Glomerular endothelial cell (primary cell): ENCODE data around the gene EPN2. TPM values are rescaled to one million over a fixed set of nuclear protein-coding genes. Genes with fewer than 3 reads are reported as not detected.

Experiments used
- DNase-seq: peaks from one replicate; pipeline ENCODE4 v3.0.0-alpha.2; 2011; ENCODE audit warnings: low read depth, low spot score; ENCODE audit errors: extremely low read depth
- total RNA-seq: library from RNA; depleted of rRNA; stranded (reverse); fragments of >200 nt; gene quantifications from 2 replicates; pipeline ENCODE4 v1.2.3, GENCODE V29; 2015

Gene EPN2
- total RNA-seq, 1 donor from 2014 or later: 53.4 TPM

- DNase-seq: no peak
These were observed 70.4 kb downstream of the EPN2 start for GRCh38 chr17:19307521-19307920.

DNA sequence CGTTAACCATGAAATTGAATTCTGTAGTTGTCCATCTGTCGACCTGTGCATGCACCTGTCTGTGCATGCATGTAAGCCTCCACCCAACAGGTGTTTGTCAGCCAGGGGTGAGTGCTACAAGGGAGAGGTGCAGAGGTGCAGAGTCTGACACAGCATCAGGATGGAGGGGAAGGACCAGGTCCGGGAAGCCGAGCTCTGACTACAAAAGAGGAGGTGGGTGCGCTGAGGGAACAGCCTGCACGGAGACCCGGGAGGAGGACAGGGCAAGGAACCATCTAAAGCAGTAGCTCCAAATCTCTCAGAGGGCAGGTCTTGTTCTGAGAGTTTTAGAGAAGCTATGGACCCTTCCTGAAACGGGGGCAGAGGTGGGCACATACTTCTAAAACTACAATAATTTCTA, 71.2 kb downstream of the EPN2 start:
- no peak for DNase-seq

- no peak for DNase-seq
These were observed 72.5 kb downstream of the EPN2 start for GRCh38 chr17:19309701-19310100.

GRCh38 chr17:19310151-19310550, 73.0 kb downstream of the EPN2 start:
- DNase-seq: no peak

DNA sequence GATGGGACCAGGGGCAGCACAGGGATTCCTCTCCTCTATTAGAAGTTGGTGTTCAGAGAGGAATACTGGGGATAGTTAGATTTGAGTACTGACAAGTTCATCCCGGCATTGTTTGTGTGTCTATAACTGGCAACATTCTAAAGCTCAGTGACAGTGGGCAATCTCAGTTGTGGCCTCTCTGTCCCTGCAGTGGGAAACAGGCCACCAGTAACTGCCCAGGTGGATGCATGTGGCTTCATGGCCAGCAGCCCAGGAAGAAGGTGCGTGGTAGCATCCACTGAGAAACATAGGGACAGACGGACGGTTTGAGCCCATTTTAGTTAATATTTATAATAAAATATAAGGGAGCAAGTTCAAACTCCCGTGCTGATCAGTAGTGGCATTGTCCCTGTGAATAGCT, 73.8 kb downstream of the EPN2 start:
- no peak for DNase-seq

DNA sequence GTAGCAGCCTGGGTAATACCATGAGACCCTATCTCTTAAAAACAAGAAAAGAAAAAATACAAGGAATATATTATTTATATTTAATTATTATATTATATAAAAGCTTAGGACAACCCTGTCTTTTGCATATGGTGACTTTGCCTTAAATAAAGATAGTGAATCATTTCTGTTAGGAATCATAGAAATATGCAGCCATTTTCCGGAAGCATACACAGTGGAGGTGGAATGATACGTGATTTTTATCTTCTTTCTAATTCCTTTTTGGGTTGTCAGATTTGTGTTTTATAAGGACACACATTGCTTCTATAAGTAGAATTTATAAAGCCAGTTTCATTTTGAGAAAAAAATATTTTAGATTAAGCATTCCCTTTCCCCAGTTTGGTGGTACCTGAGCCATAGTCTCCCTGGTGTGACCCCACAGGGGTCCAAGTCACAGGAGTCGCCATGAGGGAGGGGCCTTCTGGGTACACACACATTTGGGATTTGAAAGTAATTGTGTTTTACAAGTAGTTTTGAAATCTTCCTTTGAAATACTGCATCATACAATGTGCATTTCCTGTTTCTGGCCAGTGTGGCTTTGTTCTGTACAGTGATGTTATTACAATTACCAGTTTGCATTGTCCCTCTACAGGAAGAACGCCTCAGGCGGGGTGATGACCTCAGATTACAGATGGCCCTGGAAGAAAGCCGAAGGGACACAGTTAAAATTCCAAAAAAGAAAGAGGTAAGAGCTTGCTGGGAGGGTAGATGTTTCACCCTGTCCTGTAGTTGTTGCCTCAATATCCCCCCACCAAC, 74.5 kb downstream of the EPN2 start:
- peak; percentile 45 for DNase-seq

GRCh38 chr17:19312406-19312805, 75.2 kb downstream of the EPN2 start:
- DNase-seq: no peak

DNA sequence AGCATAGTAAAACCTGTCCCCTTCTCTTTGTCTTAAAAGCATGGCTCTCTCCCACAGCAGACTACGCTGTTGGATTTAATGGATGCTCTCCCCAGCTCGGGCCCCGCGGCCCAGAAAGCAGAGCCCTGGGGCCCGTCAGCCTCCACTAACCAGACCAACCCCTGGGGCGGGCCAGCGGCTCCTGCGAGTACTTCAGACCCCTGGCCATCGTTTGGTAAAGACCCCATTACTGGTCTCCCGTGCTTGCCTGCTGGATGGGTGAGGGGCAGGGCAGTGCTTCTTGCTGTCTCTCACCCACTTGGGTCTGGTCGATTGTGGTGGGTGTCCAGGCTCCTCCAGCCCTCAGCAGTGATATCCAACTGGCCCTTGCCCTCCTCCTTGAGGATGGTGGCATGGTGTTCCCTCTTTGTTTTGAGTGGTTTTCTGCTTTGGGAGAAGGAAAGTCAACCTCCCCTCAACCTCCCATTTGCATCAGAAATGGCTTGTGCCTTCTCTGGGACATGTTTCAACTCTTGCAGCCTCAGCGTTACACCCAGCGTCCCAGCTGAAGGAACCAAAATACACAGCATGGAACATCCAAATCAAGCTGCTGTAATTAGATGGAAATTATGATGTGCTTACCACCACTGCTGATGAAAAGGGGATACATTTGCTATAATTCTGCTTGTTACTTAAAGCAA, 76.0 kb downstream of the EPN2 start:
- no peak for DNase-seq

GRCh38 chr17:19313746-19314651, 76.8 kb downstream of the EPN2 start:
- no peak for DNase-seq

GRCh38 chr17:19315104-19315503, 77.9 kb downstream of the EPN2 start:
- no peak for DNase-seq

- no peak for DNase-seq
These were observed 79.7 kb downstream of the EPN2 start for GRCh38 chr17:19316761-19317358.

- no peak for DNase-seq
These were observed 80.4 kb downstream of the EPN2 start for GRCh38 chr17:19317359-19318095.

- DNase-seq: no peak
These were observed 81.4 kb downstream of the EPN2 start for GRCh38 chr17:19318611-19319010.

DNA sequence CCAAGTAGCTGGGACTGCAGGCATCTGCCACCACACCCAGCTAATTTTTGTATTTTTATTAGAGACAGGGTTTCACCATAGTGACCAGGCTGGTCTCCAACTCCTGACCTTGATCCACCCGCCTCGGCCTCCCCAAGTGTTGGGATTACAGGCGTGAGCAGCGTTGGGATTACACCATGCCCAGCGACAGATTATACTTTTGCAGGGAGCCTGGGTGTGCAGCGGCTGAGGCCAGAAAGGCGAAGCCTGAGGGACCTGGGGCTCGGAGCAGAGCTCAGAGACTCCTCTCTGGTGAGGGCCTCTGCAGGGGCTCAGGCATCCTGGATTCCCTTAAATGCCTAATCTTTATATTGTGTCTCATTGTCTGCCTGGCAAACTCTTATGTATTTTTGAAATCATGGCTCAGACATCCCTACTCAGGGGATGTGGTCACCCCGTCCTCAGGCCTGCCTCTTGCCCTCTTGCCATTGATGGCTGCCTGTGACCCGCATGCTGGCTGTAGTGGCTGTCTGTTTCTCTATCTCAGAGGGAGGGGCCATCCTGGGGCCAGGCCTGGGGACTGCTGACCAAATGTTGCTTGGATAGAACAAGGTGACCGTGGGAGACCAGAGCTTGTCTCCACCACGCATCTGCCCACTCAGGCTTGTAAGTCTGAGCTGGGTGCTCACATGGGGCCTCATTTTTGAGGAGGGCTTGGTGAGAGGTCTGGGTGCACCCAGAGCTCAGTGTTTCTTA, 82.8 kb downstream of the EPN2 start:
- no peak for DNase-seq

DNA sequence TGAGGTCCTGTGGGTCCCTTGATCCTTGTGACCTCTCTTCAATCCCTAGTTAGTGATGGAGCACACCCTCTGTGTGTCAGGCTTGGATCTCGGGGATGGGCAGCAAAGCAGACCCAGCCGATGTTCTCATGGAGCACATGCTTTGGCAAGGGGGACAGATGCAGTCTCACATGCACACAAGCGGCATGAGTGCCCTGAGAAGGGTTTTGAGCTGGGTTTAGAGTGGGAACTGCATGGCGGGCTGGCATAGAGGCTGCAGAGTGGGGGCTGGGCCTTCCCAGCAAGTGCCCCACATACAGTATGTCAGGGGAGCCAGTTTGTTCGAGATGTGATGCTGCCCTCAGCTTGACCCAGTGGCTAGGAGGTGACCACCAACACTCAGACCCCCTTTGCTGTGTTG, 83.7 kb downstream of the EPN2 start:
- no peak for DNase-seq

DNA sequence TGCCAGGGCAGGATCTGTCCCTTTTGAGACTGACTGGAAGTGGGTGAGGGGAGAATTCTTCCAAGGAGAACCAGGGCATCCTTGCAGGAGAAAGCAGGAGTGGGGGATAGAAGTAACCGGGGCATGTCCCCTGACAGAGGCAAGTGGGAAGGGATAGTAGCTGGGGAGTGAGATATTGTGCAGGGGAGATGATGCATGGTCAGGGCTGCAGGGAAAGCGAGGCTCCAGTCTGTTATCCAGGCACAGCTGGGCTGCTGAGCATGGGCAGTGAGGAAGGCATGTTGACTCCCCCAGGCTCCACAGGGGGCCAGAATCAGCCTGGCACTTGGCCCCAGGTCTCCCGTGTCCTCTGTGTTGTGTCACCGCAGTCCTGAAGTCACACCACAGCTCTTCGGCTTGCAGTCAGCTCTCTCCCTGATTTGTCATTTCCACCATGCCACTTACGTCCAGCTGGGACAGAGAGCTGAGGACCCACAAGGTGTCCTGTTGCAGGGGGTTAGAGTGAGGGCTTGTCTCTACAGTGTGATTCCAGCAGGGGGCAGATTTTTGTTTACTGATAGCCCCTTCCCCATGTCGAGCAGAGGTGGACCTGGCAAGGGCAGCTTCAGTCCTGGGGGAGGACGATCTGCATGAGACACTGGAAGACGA, 84.4 kb downstream of the EPN2 start:
- DNase-seq: no peak

- DNase-seq: no peak
These were observed 85.0 kb downstream of the EPN2 start for GRCh38 chr17:19322129-19322505.

DNA sequence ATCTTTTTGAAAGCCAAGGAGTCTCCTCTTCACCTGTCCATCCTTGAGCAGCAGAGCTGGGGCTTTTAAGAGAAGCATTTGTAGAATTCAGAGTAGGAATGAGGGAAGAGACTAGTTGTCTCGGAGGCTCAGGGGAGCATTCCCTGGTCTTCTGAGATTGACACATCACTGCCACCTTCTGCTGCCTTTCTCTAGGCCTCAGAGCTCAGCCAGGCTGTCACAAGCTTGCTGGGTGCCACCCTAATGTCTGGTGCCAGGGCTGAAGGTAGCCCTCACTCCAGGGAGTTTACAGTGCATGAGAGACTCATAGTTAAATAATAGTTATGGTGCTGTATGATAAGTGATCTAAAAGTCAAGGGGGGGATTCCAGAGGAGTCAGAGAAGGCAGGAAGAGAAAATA, 85.7 kb downstream of the EPN2 start:
- DNase-seq: no peak

DNA sequence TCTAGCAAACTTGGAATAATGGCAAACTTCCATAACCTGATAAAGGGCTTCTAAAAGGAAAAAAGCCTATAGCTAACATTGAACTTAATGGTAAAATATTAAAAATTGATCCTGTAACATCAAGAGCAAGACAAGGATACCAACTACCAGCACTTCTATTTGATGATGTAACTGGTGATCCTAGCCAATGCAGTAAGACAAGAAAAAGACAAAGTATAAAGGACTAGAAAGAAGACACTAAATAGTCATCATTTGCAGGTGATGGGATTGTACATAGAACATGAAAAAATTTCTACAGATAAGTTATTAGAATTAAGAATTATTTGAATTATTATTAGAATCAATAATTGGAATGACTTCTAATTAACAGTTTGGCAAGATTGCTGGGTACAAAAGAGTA, 88.4 kb downstream of the EPN2 start:
- no peak for DNase-seq
